ENCODE measurements around the gene SPOUT1.

The SPOUT1 gene

GRCh38 chr9:128819716-128820664, 9.6 kb downstream of the SPOUT1 start:
- DNase-seq (ENCODE audit: insufficient read length) (no peak), FAIRE-seq (no peak)
- TF ChIP-seq POLR2AphosphoS5 (IDR thresholded peaks at IDR 0.05; ENCODE audit: low read depth, low read length): no peak
- no peak for TF ChIP-seq TAF1 (IDR thresholded peaks at IDR 0.05; ENCODE audit: borderline replicate concordance, low read depth, low read length)
- TF ChIP-seq POLR2A (IDR thresholded peaks at IDR 0.05; ENCODE audit: low read depth, low read length): no peak

- FAIRE-seq (peak; percentile 67), DNase-seq (ENCODE audit: insufficient read length) (peak; percentile 62)
- TF ChIP-seq POLR2A (IDR thresholded peaks at IDR 0.05; ENCODE audit: low read depth, low read length): peak; percentile 40; the same call in 1 of the 2 replicates
- no peak for TF ChIP-seq POLR2AphosphoS5 (IDR thresholded peaks at IDR 0.05; ENCODE audit: low read depth, low read length)
These were observed 10.5 kb downstream of the SPOUT1 start for GRCh38 chr9:128818839-128819715.

GRCh38 chr9:128818099-128818838, 11.3 kb downstream of the SPOUT1 start, which contains the start of gene ENDOG:
ENDOG (plus strand) TSS chr9:128818500; CDS start chr9:128818685, 185 bp downstream.
- peak; percentile 99 for DNase-seq (ENCODE audit: insufficient read length)
- FAIRE-seq: peak; percentile 98
- TF ChIP-seq POLR2AphosphoS5 (IDR thresholded peaks at IDR 0.05; ENCODE audit: low read depth, low read length) (peak; percentile 73), POLR2A (IDR thresholded peaks at IDR 0.05; ENCODE audit: low read depth, low read length) (peak; percentile 72; the same call in 1 of the 2 replicates), TAF1 (IDR thresholded peaks at IDR 0.05; ENCODE audit: borderline replicate concordance, low read depth, low read length) (peak; percentile 59; the same call in 1 of the 2 replicates)

DNA sequence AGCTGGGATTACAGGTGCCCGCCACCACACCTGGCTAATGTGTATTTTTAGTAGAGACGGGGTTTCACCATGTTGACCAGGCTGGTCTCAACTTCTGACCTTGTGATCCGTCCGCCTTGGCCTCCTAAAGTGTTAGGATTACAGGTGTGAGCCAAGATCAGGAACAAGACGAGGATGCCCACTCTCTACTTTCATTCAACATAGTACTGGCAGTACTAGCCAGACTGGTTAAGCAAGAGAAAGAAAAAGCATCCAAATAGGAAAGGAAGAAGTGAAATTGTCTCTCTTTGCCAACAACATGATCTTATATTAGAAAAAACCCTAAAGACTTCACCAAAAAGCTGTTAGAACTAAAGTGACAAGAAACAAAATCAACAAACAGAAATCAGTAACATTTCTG, 18.7 kb downstream of the SPOUT1 start:
- TF ChIP-seq POLR2AphosphoS5 (IDR thresholded peaks at IDR 0.05; ENCODE audit: low read depth, low read length) (no peak), POLR2A (IDR thresholded peaks at IDR 0.05; ENCODE audit: low read depth, low read length) (no peak), TAF1 (IDR thresholded peaks at IDR 0.05; ENCODE audit: borderline replicate concordance, low read depth, low read length) (no peak)
- FAIRE-seq (no peak), DNase-seq (ENCODE audit: insufficient read length) (no peak)

DNA sequence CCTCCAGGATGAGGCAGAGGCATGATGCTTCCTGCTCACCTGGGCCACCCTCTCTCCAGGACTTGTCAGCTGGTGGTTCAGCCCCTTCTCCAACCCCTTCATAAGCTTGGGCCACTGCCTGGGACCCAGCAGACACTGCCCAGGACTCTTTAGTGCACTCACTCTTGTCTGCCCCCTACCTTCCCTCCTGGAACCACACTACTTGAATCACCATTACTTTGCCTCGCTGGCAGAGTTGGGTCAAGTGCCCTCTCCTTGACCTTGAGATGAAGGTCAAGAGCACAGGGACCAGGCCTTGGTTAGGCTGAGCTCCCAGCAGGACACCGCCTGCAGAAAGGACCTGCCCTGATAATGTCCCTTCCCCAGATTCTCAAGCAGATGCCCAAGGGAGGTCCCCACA, 19.8 kb downstream of the SPOUT1 start:
- 0 out of 2 replicates have a peak, but pooled peaks have one; percentile 26 for TF ChIP-seq POLR2A (IDR thresholded peaks at IDR 0.05; ENCODE audit: low read depth, low read length)
- TF ChIP-seq POLR2AphosphoS5 (IDR thresholded peaks at IDR 0.05; ENCODE audit: low read depth, low read length): no peak
- FAIRE-seq (no peak), DNase-seq (ENCODE audit: insufficient read length) (no peak)

- TF ChIP-seq TAF1 (IDR thresholded peaks at IDR 0.05; ENCODE audit: borderline replicate concordance, low read depth, low read length) (no peak), POLR2A (IDR thresholded peaks at IDR 0.05; ENCODE audit: low read depth, low read length) (no peak), POLR2AphosphoS5 (IDR thresholded peaks at IDR 0.05; ENCODE audit: low read depth, low read length) (no peak)
- FAIRE-seq (no peak), DNase-seq (ENCODE audit: insufficient read length) (no peak)
These were observed 20.5 kb downstream of the SPOUT1 start for GRCh38 chr9:128809036-128809599.

- DNase-seq (ENCODE audit: insufficient read length) (no peak), FAIRE-seq (no peak)
- no peak for TF ChIP-seq TAF1 (IDR thresholded peaks at IDR 0.05; ENCODE audit: borderline replicate concordance, low read depth, low read length)
- no peak for TF ChIP-seq POLR2A (IDR thresholded peaks at IDR 0.05; ENCODE audit: low read depth, low read length)
- no peak for TF ChIP-seq POLR2AphosphoS5 (IDR thresholded peaks at IDR 0.05; ENCODE audit: low read depth, low read length)
These were observed 21.1 kb downstream of the SPOUT1 start for GRCh38 chr9:128808543-128808942.

GRCh38 chr9:128807827-128808226, 21.8 kb downstream of the SPOUT1 start:
- DNase-seq (ENCODE audit: insufficient read length) (no peak), FAIRE-seq (no peak)
- no peak for TF ChIP-seq POLR2AphosphoS5 (IDR thresholded peaks at IDR 0.05; ENCODE audit: low read depth, low read length)
- TF ChIP-seq TAF1 (IDR thresholded peaks at IDR 0.05; ENCODE audit: borderline replicate concordance, low read depth, low read length): no peak
- TF ChIP-seq POLR2A (IDR thresholded peaks at IDR 0.05; ENCODE audit: low read depth, low read length): no peak

GRCh38 chr9:128805661-128806060, 23.9 kb downstream of the SPOUT1 start:
- FAIRE-seq (no peak), DNase-seq (ENCODE audit: insufficient read length) (no peak)
- TF ChIP-seq POLR2AphosphoS5 (IDR thresholded peaks at IDR 0.05; ENCODE audit: low read depth, low read length) (no peak), TAF1 (IDR thresholded peaks at IDR 0.05; ENCODE audit: borderline replicate concordance, low read depth, low read length) (no peak), POLR2A (IDR thresholded peaks at IDR 0.05; ENCODE audit: low read depth, low read length) (no peak)

- DNase-seq (ENCODE audit: insufficient read length) (no peak), FAIRE-seq (no peak)
- TF ChIP-seq POLR2AphosphoS5 (IDR thresholded peaks at IDR 0.05; ENCODE audit: low read depth, low read length): no peak
- no peak for TF ChIP-seq POLR2A (IDR thresholded peaks at IDR 0.05; ENCODE audit: low read depth, low read length)
- no peak for TF ChIP-seq TAF1 (IDR thresholded peaks at IDR 0.05; ENCODE audit: borderline replicate concordance, low read depth, low read length)
These were observed 27.1 kb downstream of the SPOUT1 start for GRCh38 chr9:128802482-128802881.
